Measurements from ENCODE around the gene SLC38A7. TPM values are rescaled to one million over a fixed set of nuclear protein-coding genes. Genes with fewer than 3 reads are reported as not detected.
"Not testable (repeated sequence)": the region's sequence is repeated elsewhere in the genome, so short reads cannot be mapped to it uniquely, and the experiment has no call there.

Gene SLC38A7
- total RNA-seq, 1 experiment from 2014 or later, result 7.3 TPM

DNA sequence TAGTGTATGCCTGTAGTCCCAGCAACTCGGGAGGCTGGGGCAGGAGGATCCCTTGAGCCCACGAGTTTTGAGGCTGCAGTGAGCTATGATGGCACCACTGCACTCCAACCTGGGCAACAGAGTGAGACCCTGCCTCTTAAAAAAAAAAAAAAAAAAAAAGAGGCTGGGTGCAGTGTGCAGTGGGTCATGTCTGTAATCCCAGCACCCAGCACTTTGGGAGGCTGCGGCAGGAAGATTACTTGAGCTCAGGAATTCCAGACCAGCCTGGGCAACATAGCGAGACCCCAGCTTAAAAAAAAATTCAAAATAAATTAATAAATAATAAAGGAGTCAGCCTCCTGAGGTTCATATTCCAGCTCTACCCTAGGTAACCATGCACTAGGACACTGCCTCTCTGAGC is 45.3 kb downstream of the SLC38A7 start:
- Histone ChIP-seq H3K4me2 (ENCODE audit: low read length) (no peak overlapping the region), H3K79me2 (ENCODE audit: low read length) (no peaks in the 10 kb centered on the region), H4K20me1 (ENCODE audit: low read length) (no peaks in the 10 kb centered on the region), H3K9me3 (ENCODE audit: low read length) (no peaks in the 10 kb centered on the region), H3K4me3 (ENCODE audit: low read length) (no peak overlapping the region), H3K9ac (ENCODE audit: low read length) (no peak overlapping the region), H2AFZ (ENCODE audit: low read length) (no peak overlapping the region), H3K27me3 (ENCODE audit: low read length) (no peaks in the 10 kb centered on the region), H3K36me3 (ENCODE audit: low read depth, low read length) (no peaks in the 10 kb centered on the region), H3K9me2 (replicated peaks; ENCODE audit: low read length) (no peaks in the 10 kb centered on the region), H3K4me1 (ENCODE audit: insufficient read depth, low read length) (peaks cover 4% of the 10 kb centered on the region), H3K27ac (ENCODE audit: low read length) (no peak overlapping the region), H3F3A (ENCODE audit: low read length, unreplicated experiment) (no peaks in the 10 kb centered on the region)
- DNase-seq (no peak), ATAC-seq (no peak)
- POLR2A ChIA-PET (ENCODE audit: unreplicated experiment), result no interaction called here
- no peak for TF ChIP-seq EZH2 (IDR thresholded peaks at IDR 0.05; ENCODE audit: low read length, unreplicated experiment)
- no peak for TF ChIP-seq EZH2phosphoT487 (IDR thresholded peaks at IDR 0.05; ENCODE audit: borderline replicate concordance, low read length)
- TF ChIP-seq, protein P1, sequence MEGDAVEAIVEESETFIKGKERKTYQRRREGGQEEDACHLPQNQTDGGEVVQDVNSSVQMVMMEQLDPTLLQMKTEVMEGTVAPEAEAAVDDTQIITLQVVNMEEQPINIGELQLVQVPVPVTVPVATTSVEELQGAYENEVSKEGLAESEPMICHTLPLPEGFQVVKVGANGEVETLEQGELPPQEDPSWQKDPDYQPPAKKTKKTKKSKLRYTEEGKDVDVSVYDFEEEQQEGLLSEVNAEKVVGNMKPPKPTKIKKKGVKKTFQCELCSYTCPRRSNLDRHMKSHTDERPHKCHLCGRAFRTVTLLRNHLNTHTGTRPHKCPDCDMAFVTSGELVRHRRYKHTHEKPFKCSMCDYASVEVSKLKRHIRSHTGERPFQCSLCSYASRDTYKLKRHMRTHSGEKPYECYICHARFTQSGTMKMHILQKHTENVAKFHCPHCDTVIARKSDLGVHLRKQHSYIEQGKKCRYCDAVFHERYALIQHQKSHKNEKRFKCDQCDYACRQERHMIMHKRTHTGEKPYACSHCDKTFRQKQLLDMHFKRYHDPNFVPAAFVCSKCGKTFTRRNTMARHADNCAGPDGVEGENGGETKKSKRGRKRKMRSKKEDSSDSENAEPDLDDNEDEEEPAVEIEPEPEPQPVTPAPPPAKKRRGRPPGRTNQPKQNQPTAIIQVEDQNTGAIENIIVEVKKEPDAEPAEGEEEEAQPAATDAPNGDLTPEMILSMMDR (conservative IDR thresholded peaks at IDR 0.05; ENCODE audit: low read depth, low read length), result no peak
- no TSS peak for BruUV-seq (replicated peaks)
- intact Hi-C loops (cut with micrococcal nuclease), result loop anchor here (10.0 kb wide), 2 partner anchors 124 to 304 kb away; partner anchors contain the start of gene SETD6
- CTCF ChIA-PET, result no interaction called here

DNA sequence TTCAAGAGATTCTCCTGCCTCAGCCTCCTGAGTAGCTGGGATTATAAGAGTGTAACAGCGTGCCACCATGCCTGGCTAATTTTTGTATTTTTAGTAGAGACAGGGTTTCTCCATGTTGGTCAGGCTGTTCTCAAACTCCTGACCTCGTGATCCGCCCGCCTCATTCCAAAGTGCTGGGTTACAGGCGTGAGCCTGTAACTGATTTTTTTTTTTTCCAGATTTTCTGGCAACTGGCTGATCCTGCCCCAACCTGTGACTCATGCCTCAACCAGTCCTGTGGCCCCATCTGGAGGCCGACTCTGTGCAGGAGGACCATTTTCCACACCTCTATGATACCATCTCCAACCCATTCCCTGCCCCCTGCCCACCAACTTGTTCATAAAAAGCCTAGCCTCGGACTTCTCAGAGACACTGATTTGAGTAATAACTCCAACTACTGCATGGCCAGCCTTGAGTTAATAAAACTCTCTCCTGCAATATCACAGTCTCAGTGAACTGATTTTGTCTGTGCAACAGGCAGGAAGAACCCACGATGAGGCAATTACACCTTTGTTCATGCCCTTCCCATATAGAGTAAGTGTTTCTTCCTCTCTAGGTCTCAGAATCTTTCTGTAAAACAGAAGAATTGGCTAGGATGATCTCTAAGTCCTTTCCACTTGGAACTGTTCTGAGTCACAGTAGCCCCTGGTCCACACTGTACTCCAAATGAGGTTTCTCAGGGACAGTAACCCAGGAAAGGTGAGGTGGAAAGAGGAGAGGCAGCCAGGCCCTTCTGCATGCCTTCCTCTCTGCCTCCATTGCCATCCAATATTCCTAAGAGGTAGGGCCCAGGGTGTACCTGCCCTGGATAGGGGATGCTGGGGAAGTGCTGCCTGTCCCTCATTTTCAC is 46.2 kb downstream of the SLC38A7 start:
- H3K27ac ChIP-seq (ENCODE audit: low read length), result no peak overlapping the region
- no peaks in the 10 kb centered on the region for H3K27me3 ChIP-seq (ENCODE audit: low read length)
- no peak overlapping the region for H3K4me3 ChIP-seq (ENCODE audit: low read length)
- peak overlapping the region; percentile 55; the same call in 1 of the 2 replicates for H2AFZ ChIP-seq (ENCODE audit: low read length)
- intact Hi-C loops (cut with micrococcal nuclease), result loop anchor here (10.0 kb wide), 2 partner anchors 124 to 304 kb away; partner anchors contain the start of gene SETD6
- DNase-seq (peak; percentile 74), ATAC-seq (peak; percentile 97)
- no peak overlapping the region for H3K9ac ChIP-seq (ENCODE audit: low read length)
- no peaks in the 10 kb centered on the region for H3K9me2 ChIP-seq (replicated peaks; ENCODE audit: low read length)
- 0 out of 2 replicates have a peak overlapping the region, but pooled peaks have one; percentile 13 for H3K4me2 ChIP-seq (ENCODE audit: low read length)
- no TSS peak for BruUV-seq (replicated peaks)
- H3F3A ChIP-seq (ENCODE audit: low read length, unreplicated experiment), result no peaks in the 10 kb centered on the region
- CTCF ChIA-PET, result no interaction called here
- no peaks in the 10 kb centered on the region for H4K20me1 ChIP-seq (ENCODE audit: low read length)
- TF ChIP-seq, protein P1 (conservative IDR thresholded peaks at IDR 0.05; ENCODE audit: low read depth, low read length), result peak; percentile 53
- no peak for TF ChIP-seq EZH2phosphoT487 (IDR thresholded peaks at IDR 0.05; ENCODE audit: borderline replicate concordance, low read length)
- no peaks in the 10 kb centered on the region for H3K79me2 ChIP-seq (ENCODE audit: low read length)
- peaks cover 4% of the 10 kb centered on the region for H3K4me1 ChIP-seq (ENCODE audit: insufficient read depth, low read length)
- no peaks in the 10 kb centered on the region for H3K36me3 ChIP-seq (ENCODE audit: low read depth, low read length)
- H3K9me3 ChIP-seq (ENCODE audit: low read length), result no peaks in the 10 kb centered on the region
- POLR2A ChIA-PET (ENCODE audit: unreplicated experiment), result no interaction called here

DNA sequence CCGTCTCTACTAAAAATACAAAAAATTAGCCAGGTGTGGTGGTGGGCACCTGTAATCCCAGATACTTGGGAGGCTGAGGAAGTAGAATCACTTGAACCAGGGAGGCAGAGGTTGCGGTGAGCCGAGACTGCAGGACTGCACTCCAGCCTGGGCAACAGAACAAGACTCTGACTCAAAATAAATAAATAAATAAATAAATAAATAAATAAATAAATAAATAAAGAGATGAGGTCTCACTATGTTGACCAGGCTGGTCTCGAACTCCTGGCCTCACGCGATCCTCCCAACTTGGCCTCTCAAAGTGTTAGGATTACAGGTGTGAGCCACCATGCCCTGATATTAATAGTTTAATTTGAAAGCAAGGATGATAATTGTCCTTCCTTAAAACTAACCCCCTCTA is 47.5 kb downstream of the SLC38A7 start:
- BruUV-seq (replicated peaks); CTCF ChIA-PET; POLR2A ChIA-PET (ENCODE audit: unreplicated experiment); H2AFZ ChIP-seq (ENCODE audit: low read length); ATAC-seq; H4K20me1 ChIP-seq (ENCODE audit: low read length); H3K4me2 ChIP-seq (ENCODE audit: low read length); H3K4me1 ChIP-seq (ENCODE audit: insufficient read depth, low read length); H3K9me3 ChIP-seq (ENCODE audit: low read length); H3K27ac ChIP-seq (ENCODE audit: low read length); H3K79me2 ChIP-seq (ENCODE audit: low read length); H3K9me2 ChIP-seq (replicated peaks; ENCODE audit: low read length); H3K36me3 ChIP-seq (ENCODE audit: low read depth, low read length); H3K9ac ChIP-seq (ENCODE audit: low read length); H3K27me3 ChIP-seq (ENCODE audit: low read length); DNase-seq; H3F3A ChIP-seq (ENCODE audit: low read length, unreplicated experiment); H3K4me3 ChIP-seq (ENCODE audit: low read length): not testable (repeated sequence)
- intact Hi-C loops (cut with micrococcal nuclease), result loop anchor here (10.0 kb wide), 2 partner anchors 122 to 302 kb away; partner anchors contain the start of gene SETD6
